Panc1 (cell line): ENCODE measurements around the gene PRKCG. TPM values are rescaled to one million over a fixed set of nuclear protein-coding genes. Genes with fewer than 3 reads are reported as not detected.

Source experiments
- ATAC-seq: fragments of 200-7000 bp; cut with Tn5 transposase; 2 replicates; pipeline ENCODE4 v1.9.1; 2020; ENCODE audit warnings: mild to moderate bottlenecking, moderate library complexity
- BruUV-seq: library from RNA; stranded (reverse); fragments of 400-500 nt; replicated peaks from 2 replicates; lab custom pipeline; 2021; lab: Mats Ljungman, UMichigan
- CTCF ChIA-PET: fragments of 300-600 bp; sonication (Branson Sonifier 250); formaldehyde crosslinking; loops from one replicate; lab custom pipeline; 2022; ENCODE audit warnings: antibody characterized with exemption; lab: Charles Lee
- POLR2A ChIA-PET: fragments of 300-600 bp; sonication (Branson Sonifier 250); formaldehyde crosslinking; loops from one replicate; lab custom pipeline; 2022; ENCODE audit warnings: antibody characterized with exemption; lab: Charles Lee
- DNase-seq: peaks from one replicate; pipeline ENCODE4 v3.0.0-alpha.2; 2010; ENCODE audit warnings: low read depth, low spot score
- H3K27ac ChIP-seq: 2 replicates; pipeline ENCODE4 v1.5.1; 2011; ENCODE audit warnings: mild to moderate bottlenecking, low read length, inconsistent platforms
- H3K27me3 ChIP-seq: fragments of 200-500 bp; sonication (Bioruptor generic); 2 replicates; pipeline ENCODE4 v1.6.0; 2014; ENCODE audit warnings: low read length, inconsistent platforms; ENCODE audit not compliant: control insufficient read depth, insufficient read depth
- H3K36me3 ChIP-seq: fragments of 200-500 bp; sonication (Bioruptor generic); 2 replicates; pipeline ENCODE4 v1.5.1; 2014; ENCODE audit warnings: inconsistent platforms, mild to moderate bottlenecking, low read length, moderate library complexity; ENCODE audit not compliant: control insufficient read depth, insufficient read depth
- H3K4me1 ChIP-seq: 2 replicates; pipeline ENCODE4 v1.5.1; 2011; ENCODE audit warnings: inconsistent platforms, mild to moderate bottlenecking, low read length, moderate library complexity; ENCODE audit not compliant: control insufficient read depth, insufficient read depth
- H3K4me3 ChIP-seq, 2 experiments: 2 replicates each; pipeline ENCODE4 v1.5.1; 2011 to 2012; ENCODE audit warnings: low read depth in 2 of 2, low read length in 2 of 2, mild to moderate bottlenecking in 2 of 2, inconsistent platforms in 1 of 2, moderate library complexity in 1 of 2
- H3K9me3 ChIP-seq: fragments of 200-500 bp; sonication (Bioruptor generic); 2 replicates; pipeline ENCODE4 v1.5.1; 2014; ENCODE audit warnings: low read depth, mild to moderate bottlenecking, inconsistent platforms, low read length, moderate library complexity; ENCODE audit not compliant: control insufficient read depth, insufficient read depth
- POLR2AphosphoS5 ChIP-seq: IDR thresholded peaks from 2 replicates; pipeline ENCODE4 v1.6.1; 2012; ENCODE audit warnings: mild to moderate bottlenecking, low read depth, low read length, moderate library complexity
- SIN3A ChIP-seq: IDR thresholded peaks from 2 replicates; pipeline ENCODE4 v1.6.1; 2012; ENCODE audit warnings: low read depth, mild to moderate bottlenecking, low read length, moderate library complexity, borderline replicate concordance; ENCODE audit not compliant: insufficient read depth
- TCF7L2 ChIP-seq: IDR thresholded peaks from 2 replicates; pipeline ENCODE4 v1.6.1; 2011; ENCODE audit warnings: mild to moderate bottlenecking, low read depth, low read length, inconsistent platforms
- in situ Hi-C: cut with HindIII; loops from 2 replicates; pipeline ENCODE4 v1.10.0; 2016; ENCODE audit warnings: low sequenced_read_pairs, low pct_unique_long_range_greater_than_20kb
- intact Hi-C: fragments of 100-400 bp; cut with micrococcal nuclease; formaldehyde crosslinking; loops from one replicate; pipeline ENCODE4 v1.10.0; 2022; ENCODE audit not compliant: unreplicated experiment
- total RNA-seq: library from RNA; stranded (reverse); gene quantifications from one replicate; pipeline ENCODE4 v1.2.1, GENCODE V29; 2021; ENCODE audit not compliant: unreplicated experiment
- TF ChIP-seq, protein P1 (sequence below), 2 experiments: IDR thresholded peaks; 2 replicates each; pipeline ENCODE4 v1.6.1; 2011 to 2012; ENCODE audit warnings: low read depth in 2 of 2, control low read depth in 1 of 2, low read length in 1 of 2, mild to moderate bottlenecking in 1 of 2, moderate library complexity in 1 of 2; ENCODE audit not compliant: insufficient read depth in 1 of 2
- TF ChIP-seq, protein P2 (sequence below): fragments of 450-650 bp; IDR thresholded peaks from 2 replicates; pipeline ENCODE4 v1.5.1; 2017; ENCODE audit warnings: mild to moderate bottlenecking

The PRKCG gene
- total RNA-seq, 1 experiment from 2014 or later = 2.5 TPM

DNA sequence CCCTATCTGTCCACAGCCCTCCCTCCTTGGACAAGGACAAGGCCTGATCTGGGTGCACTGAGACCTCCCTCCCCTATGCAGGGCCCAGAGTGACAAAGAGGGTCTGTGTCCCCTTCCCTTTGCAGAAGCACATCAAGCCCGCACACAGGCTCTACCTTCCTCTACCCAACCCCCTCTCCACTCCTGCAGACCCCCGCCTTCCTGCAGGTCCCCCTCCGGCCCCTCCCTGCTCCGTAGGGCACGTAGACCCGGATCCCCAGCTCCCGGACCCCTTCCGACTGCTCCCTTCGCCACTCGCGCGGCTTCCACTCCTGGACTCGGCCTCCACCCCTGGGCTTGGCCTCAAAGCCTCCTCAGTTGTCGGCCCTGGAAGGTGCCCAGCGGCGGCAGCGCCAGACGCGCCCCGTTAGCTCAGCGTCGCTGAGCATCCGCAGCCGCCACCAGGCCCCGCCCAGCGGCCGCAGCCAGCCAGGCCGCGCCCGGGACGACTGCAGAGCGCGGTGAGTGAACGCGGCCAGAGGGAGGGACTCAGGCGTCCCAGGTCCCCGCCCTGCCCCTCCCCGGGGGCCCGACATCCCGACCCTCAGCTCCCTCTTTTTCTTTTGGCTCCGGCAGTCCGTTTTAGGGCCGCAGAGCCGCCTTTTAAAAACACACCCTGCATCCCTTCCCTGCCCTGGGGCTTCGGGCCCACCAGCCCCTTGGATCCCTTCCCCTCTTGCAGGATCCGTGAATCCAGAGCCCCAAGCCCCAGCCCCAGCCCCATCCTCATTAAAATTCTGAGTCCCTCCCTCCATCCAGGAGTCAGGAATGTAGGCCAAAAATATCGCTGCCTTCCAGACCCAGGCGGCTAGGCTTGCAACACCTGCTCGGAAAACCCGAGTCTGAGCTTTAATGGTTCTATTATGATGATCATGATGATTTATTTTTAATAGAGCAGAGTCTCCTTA, 15.8 kb upstream of the PRKCG start:
- Histone ChIP-seq H3K27ac (peak overlapping the region; percentile 93), H3K4me1 (peaks cover 33% of the 10 kb centered on the region), H3K4me3 (peak overlapping the region; percentile 80 to 95), H3K9me3 (no peaks in the 10 kb centered on the region), H3K36me3 (no peaks in the 10 kb centered on the region; the same call in 1 of the 2 replicates), H3K27me3 (no peaks in the 10 kb centered on the region)
- no TSS peak for BruUV-seq
- ATAC-seq = peak; percentile 64
- ChIA-PET POLR2A (interaction anchor here (0.5 to 1.1 kb wide), 6 partner anchors 10 to 243 kb away, joined by 3 to 8 read pairs (median 4); no protein-coding TSS in a partner anchor), CTCF (interaction anchor here (0.9 kb wide), 1 partner anchor 164 kb away, joined by 9 read pairs; no protein-coding TSS in a partner anchor)
- peak; percentile 61 for TF ChIP-seq POLR2AphosphoS5
- TF ChIP-seq TCF7L2 = no peak
- DNase-seq = no peak
- in situ Hi-C loops (no loop called here), intact Hi-C loops (no loop called here)

DNA sequence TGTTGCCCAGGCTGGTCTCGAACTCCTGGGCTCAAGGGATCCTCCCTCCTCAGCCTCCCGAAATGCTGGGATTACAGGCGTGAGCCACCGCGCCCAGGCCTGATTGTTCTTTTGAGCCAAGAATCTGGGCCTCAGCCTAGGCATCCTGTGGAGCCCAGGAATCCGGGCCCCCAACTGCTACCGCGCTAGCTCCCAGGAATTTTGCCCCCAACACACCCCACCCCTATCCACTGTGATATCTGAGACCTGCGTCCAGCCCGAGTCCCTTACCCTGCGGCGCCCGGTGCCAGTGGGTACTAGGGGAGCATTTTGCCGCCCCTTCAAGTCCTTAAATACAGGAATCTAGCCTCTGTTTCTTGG, 15.2 kb upstream of the PRKCG start:
- no TSS peak for BruUV-seq
- no peaks in the 10 kb centered on the region; the same call in 1 of the 2 replicates for H3K36me3 ChIP-seq
- peaks cover 39% of the 10 kb centered on the region for H3K4me1 ChIP-seq
- ATAC-seq = no peak
- POLR2A ChIA-PET = interaction anchor here (0.5 to 2.5 kb wide), 7 partner anchors 10 to 306 kb away, joined by 3 to 16 read pairs (median 4); partner anchors contain the start of gene TMC4
- in situ Hi-C loops (no loop called here), intact Hi-C loops (no loop called here)
- H3K4me3 ChIP-seq = peak overlapping the region; percentile 80 to 95
- no peaks in the 10 kb centered on the region for H3K9me3 ChIP-seq
- DNase-seq = no peak
- CTCF ChIA-PET = interaction anchor here (0.8 kb wide), 1 partner anchor 163 kb away, joined by 3 read pairs; no protein-coding TSS in a partner anchor
- peak overlapping the region; percentile 93 for H3K27ac ChIP-seq
- TF ChIP-seq, protein P1, sequence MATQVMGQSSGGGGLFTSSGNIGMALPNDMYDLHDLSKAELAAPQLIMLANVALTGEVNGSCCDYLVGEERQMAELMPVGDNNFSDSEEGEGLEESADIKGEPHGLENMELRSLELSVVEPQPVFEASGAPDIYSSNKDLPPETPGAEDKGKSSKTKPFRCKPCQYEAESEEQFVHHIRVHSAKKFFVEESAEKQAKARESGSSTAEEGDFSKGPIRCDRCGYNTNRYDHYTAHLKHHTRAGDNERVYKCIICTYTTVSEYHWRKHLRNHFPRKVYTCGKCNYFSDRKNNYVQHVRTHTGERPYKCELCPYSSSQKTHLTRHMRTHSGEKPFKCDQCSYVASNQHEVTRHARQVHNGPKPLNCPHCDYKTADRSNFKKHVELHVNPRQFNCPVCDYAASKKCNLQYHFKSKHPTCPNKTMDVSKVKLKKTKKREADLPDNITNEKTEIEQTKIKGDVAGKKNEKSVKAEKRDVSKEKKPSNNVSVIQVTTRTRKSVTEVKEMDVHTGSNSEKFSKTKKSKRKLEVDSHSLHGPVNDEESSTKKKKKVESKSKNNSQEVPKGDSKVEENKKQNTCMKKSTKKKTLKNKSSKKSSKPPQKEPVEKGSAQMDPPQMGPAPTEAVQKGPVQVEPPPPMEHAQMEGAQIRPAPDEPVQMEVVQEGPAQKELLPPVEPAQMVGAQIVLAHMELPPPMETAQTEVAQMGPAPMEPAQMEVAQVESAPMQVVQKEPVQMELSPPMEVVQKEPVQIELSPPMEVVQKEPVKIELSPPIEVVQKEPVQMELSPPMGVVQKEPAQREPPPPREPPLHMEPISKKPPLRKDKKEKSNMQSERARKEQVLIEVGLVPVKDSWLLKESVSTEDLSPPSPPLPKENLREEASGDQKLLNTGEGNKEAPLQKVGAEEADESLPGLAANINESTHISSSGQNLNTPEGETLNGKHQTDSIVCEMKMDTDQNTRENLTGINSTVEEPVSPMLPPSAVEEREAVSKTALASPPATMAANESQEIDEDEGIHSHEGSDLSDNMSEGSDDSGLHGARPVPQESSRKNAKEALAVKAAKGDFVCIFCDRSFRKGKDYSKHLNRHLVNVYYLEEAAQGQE (IDR thresholded peaks at IDR 0.05; ENCODE audit: insufficient read depth in 1 of 2, low read depth in 2 of 2, low read length in 1 of 2) = no peak
- no peak for TF ChIP-seq SIN3A
- TF ChIP-seq, protein P2, sequence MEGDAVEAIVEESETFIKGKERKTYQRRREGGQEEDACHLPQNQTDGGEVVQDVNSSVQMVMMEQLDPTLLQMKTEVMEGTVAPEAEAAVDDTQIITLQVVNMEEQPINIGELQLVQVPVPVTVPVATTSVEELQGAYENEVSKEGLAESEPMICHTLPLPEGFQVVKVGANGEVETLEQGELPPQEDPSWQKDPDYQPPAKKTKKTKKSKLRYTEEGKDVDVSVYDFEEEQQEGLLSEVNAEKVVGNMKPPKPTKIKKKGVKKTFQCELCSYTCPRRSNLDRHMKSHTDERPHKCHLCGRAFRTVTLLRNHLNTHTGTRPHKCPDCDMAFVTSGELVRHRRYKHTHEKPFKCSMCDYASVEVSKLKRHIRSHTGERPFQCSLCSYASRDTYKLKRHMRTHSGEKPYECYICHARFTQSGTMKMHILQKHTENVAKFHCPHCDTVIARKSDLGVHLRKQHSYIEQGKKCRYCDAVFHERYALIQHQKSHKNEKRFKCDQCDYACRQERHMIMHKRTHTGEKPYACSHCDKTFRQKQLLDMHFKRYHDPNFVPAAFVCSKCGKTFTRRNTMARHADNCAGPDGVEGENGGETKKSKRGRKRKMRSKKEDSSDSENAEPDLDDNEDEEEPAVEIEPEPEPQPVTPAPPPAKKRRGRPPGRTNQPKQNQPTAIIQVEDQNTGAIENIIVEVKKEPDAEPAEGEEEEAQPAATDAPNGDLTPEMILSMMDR = no peak
- TF ChIP-seq POLR2AphosphoS5 = no peak
- TF ChIP-seq TCF7L2 = no peak
- no peaks in the 10 kb centered on the region for H3K27me3 ChIP-seq
